Left ventricle myocardium superior (tissue), 1 donor: Measurements from ENCODE around the gene TNKS2. TPM values are rescaled to one million over a fixed set of nuclear protein-coding genes. Genes with fewer than 3 reads are reported as not detected.

Experiments
- ATAC-seq: fragments of 200-7000 bp; cut with Tn5 transposase; one replicate; pipeline ENCODE4 v1.9.1; 2020; ENCODE audit warnings: mild to moderate bottlenecking, moderate library complexity
- DNase-seq: peaks from one replicate; pipeline ENCODE4 v3.0.0-alpha.2; 2020
- intact Hi-C: fragments of 100-400 bp; cut with micrococcal nuclease; formaldehyde crosslinking; loops from one replicate; pipeline ENCODE4 v1.11.0; 2022
- total RNA-seq: library from RNA; stranded (reverse); fragmentation: NEBNext Ultra II Directional; extraction: Animal tissue kit (Norgen Biotek cat#: 25700); gene quantifications from one replicate; pipeline ENCODE4 v1.2.1, GENCODE V29; 2021
- donor health status: DM: no; HTN: yes; CAD: no; lungs with severe emphysema.

The TNKS2 gene
- total RNA-seq, 1 donor from 2014 or later, result 15.3 TPM

DNA sequence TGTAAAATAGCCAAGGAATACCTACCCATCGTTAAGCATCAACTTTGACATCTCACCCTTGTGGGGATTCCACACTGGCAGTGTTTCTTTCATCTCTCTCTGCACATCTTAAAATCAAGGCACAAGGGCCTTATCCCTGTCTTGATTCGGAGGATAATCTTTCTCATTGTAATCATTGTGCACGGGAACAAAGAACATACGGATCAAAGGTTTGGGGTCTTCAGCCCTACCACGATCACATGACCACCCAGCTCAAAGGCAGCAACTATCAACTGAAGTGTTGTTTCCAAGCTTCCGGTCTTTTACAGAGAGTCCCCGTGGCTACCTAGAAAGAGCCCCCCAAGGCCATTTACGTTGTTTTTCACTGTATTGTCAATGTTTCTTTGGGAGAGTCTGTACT is 99.2 kb downstream of the TNKS2 start:
- no peak for ATAC-seq
- intact Hi-C loops, result no loop called here
- no peak for DNase-seq

DNA sequence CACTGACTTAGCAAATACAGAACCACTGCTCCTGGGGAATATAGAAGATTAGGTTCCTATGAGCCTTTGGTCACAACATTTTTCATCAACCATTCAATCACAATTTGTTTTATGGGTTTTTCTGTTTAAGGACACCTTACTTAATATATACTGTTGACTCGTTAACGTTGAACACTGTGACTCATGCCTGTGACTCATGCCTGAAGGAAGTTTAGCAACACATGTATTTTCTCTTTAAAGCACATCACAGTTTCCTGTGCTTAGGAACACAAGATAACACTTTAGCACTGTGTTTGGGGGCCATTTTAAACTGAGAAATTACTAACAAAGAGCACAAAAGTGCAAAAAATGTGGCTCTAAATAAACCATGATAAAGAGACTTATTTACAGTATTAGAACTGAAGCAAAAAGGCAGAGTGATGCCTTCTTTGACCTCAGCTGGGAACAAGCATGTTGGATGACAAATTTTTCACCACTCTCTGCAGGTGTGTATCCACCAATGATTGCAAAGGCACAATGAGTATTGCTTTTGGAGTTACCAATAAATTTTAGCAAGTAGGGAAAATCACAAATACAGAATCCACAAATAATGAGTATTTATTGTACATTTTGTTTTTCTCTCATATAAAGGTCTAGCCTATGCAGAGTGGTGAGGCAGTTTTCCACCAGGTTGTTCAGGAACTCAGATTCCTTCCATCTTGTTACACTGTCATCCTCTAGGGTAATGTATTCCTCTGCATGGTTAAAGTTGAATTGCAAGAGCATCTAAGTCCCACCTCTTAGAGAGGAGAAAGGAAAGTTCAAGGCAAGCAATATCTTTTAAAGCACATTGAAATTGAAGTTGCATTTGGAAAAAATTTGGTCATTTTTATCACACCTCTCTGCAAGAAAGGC is 103.8 kb downstream of the TNKS2 start:
- peak; percentile 33 for ATAC-seq
- intact Hi-C loops, result no loop called here
- DNase-seq, result no peak

DNA sequence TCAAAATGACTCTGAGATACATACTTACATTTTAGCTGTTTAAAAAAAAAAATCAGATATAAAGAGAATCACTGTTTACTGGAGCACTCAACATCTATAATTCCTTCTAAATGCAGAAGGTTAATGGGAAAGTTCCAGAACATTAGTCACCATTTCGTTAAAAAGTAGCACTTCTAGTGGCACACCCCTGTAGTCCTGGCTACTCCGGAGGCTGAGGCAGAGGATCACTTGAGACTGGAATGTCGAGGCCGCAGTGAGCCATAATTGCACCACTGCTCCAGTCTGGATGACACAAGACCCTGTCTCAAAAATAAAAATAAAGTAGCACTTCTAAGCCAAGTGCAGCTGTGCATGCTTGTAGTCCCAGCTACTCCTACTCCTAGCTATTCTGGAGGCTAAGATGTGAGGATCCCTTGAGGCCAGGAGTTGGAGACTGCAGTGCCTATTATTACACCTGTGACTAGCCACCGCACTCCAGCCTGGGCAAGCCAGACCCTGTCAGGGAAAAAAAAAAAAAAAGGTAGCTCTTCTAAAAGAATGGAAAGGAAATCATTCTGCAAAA is 108.9 kb downstream of the TNKS2 start:
- DNase-seq, result no peak
- intact Hi-C loops, result no loop called here
- ATAC-seq, result no peak

DNA sequence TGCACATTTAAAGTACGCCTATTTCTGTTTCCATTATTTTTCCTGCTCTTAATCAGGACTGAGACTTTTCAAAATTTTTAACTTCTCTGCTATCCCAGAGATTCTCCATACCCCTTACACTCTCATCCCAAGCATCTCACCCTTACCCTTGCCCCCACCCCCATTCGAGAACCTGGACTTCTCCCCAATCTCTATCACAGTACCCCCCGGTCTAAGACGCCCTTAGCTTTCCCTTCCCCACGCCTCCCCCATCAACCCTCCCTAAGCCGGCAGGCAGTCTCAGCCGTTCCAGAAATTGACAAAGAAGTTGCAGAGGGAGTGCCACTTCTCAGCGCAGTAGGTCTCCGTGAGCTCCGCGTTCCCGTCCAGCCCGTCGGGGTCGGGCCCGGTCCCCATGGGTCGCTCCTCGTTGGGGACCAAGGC is 109.7 kb downstream of the TNKS2 start:
- no peak for DNase-seq
- peak; percentile 12 for ATAC-seq
- intact Hi-C loops, result no loop called here

DNA sequence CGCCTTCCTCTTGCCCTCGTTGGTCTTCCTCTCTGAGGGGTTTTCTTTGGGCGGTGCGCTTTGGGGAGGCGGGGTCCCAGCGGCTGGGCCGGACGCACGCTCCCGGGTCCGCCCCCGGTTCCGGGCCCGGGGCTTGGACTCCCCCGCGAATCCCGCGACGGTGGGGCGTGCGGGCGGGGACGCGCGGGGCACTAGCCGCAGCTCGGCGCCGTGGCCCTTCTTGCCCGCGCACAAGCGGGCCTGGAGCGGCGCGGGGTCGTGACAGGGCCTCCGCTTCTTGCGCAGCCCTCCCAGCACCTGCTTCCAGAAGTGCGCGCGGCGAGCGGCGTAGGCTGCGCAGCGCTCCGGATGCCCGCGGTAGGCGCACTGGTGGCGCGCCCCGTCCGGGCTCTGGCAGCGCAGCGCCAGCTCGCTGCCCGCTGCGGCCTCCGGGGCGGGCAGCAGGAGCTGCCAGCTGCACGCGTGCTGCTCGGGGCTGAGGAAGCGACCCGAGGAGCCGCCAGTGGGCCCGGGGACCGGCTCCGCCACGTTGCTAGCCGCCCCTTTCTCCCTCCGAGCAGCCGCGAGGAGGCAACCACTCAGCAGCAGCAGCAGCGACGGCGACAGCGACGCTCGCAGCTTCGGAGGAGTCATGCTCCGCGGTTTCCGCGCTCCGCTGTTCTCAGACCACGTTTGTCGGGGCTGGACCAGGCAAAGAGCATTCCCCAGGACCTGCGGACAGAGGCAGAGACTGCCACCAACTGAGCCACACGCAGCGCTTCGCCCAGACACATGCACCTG is 110.3 kb downstream of the TNKS2 start:
- ATAC-seq, result peak; percentile 97
- DNase-seq, result peak; percentile 83
- intact Hi-C loops, result no loop called here

DNA sequence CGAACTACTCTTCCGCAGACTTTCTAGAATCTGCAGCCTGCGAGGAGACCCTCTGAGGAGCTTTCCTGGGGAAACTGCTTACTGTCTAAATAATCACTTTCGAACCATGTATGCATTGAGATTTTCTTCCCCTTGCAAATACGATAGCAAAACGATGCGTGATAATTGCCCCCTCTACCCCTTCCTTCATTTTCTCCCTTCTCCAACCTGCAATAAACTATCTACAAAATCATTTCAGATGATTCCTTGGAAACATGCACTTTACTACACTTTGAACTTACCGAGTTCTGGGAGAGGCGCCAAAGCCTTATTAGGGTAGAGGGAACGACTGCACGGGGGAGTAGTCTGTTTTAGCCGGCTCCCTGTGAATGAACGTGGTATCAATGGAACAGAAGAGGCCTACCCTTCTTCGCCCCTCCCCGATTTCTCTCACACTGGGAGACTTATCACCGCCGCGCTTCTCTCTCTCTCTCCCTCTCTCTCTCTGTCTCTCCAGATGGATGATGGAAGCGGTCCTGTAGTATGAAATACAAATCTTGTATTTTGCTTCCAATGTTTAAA is 111.0 kb downstream of the TNKS2 start, which contains the start of gene FGFBP3:
Gene FGFBP3 (minus strand): TSS at position 370 of the 561 bp plus-strand sequence. CDS start 517 bp downstream, outside the sequence.
- ATAC-seq, result peak; percentile 58
- DNase-seq, result no peak
- intact Hi-C loops, result no loop called here

DNA sequence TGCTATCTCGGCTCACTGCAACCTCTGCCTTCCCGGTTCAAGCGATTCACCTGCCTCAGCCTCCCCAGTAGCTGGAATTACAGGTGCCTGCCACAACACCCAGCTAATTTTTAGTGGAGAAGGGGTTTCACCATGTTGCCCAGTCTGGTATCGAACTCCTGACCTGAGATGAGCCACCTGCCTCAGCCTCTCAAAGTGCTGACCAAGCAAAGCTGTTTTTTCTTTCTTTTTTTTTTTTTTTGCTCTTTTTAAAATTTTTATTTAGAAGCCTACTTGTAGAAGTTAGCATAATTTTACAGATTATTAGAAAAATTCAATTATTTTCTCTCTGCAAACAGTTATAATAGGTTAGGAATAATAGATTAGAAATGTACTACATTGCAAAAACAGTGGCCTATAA is 112.2 kb downstream of the TNKS2 start:
- ATAC-seq (no peak), DNase-seq (no peak)
- intact Hi-C loops, result loop anchor here (10.0 kb wide), 1 partner anchor 156 kb away; no protein-coding TSS in a partner anchor

Other genes starting within 250 kb of the TNKS2 start
- gene PPP1R3C, start 165.4 kb upstream of the TNKS2 start, total RNA-seq, result 180 TPM
- gene FGFBP3, start 111.1 kb downstream of the TNKS2 start, total RNA-seq, result 0.27 TPM
- gene BTAF1, start 125.3 kb downstream of the TNKS2 start, total RNA-seq, result 13.1 TPM